ENCODE results near the gene PTPN20. TPM values are rescaled to one million over a fixed set of nuclear protein-coding genes. Genes with fewer than 3 reads are reported as not detected.

Gene PTPN20
- total RNA-seq, 1 experiment from 2014 or later: 0.96 TPM

GRCh38 chr10:47049056-47049851 is 138.0 kb downstream of the PTPN20 start:
- ATAC-seq: no peak
- H3K4me1 Mint-ChIP-seq: no peaks in the 10 kb centered on the region

GRCh38 chr10:47049906-47050305 is 138.7 kb downstream of the PTPN20 start:
- no peak for DNase-seq (ENCODE audit: low spot score)
- POLR2A ChIA-PET: no interaction called here
- CTCF ChIA-PET: interaction anchor here (0.7 to 3.8 kb wide), 6 partner anchors 10 to 55 kb away, joined by 3 to 51 read pairs (median 9); no protein-coding TSS in a partner anchor
- ATAC-seq: no peak
- H3K4me3 Mint-ChIP-seq: no peak overlapping the region
- no peaks in the 10 kb centered on the region; the same call in 1 of the 2 replicates for H3K27me3 Mint-ChIP-seq (ENCODE audit: low read depth)
- no peak overlapping the region for H3K27ac Mint-ChIP-seq
- no peaks in the 10 kb centered on the region for H3K9me3 Mint-ChIP-seq
- H3K4me1 Mint-ChIP-seq: no peaks in the 10 kb centered on the region
- H3K36me3 Mint-ChIP-seq: no peaks in the 10 kb centered on the region
- TF ChIP-seq PRRX2 (CRISPR knock-in tag; IDR thresholded peaks at IDR 0.05) (no peak), CBFB (CRISPR knock-in tag; IDR thresholded peaks at IDR 0.05; ENCODE audit: low read depth) (no peak), ZNF232 (CRISPR knock-in tag; IDR thresholded peaks at IDR 0.05) (no peak), ATF3 (CRISPR knock-in tag; conservative IDR thresholded peaks at IDR 0.05) (no peak), FOXP1 (CRISPR knock-in tag; IDR thresholded peaks at IDR 0.05; ENCODE audit: borderline replicate concordance) (no peak), NFE2L1 (CRISPR knock-in tag; IDR thresholded peaks at IDR 0.05) (no peak), ERG (CRISPR knock-in tag; IDR thresholded peaks at IDR 0.05) (no peak), RORB (CRISPR knock-in tag; IDR thresholded peaks at IDR 0.05) (no peak), GABPB1 (CRISPR knock-in tag; IDR thresholded peaks at IDR 0.05) (no peak), NR3C1 (CRISPR knock-in tag; conservative IDR thresholded peaks at IDR 0.05; ENCODE audit: low read depth) (no peak), ZBTB21 (CRISPR knock-in tag; IDR thresholded peaks at IDR 0.05; ENCODE audit: borderline replicate concordance) (no peak), SMAD4 (CRISPR knock-in tag; IDR thresholded peaks at IDR 0.05) (no peak), NR1H2 (CRISPR knock-in tag; IDR thresholded peaks at IDR 0.05) (no peak)

More at GRCh38 chr10:47049056-47049851, 138.0 kb downstream of the PTPN20 start:
- ChIA-PET POLR2A (no interaction called here), CTCF (interaction anchor here (1.0 to 3.8 kb wide), 11 partner anchors 10 to 264 kb away, joined by 3 to 69 read pairs (median 19); no protein-coding TSS in a partner anchor)
- TF ChIP-seq NR2C2 (CRISPR knock-in tag; IDR thresholded peaks at IDR 0.05) (no peak), CBFB (CRISPR knock-in tag; IDR thresholded peaks at IDR 0.05; ENCODE audit: low read depth) (no peak), NFATC4 (CRISPR knock-in tag; IDR thresholded peaks at IDR 0.05) (no peak), ZNF671 (CRISPR knock-in tag; IDR thresholded peaks at IDR 0.05) (no peak), ZSCAN18 (CRISPR knock-in tag; IDR thresholded peaks at IDR 0.05) (no peak), CREB1 (CRISPR knock-in tag; IDR thresholded peaks at IDR 0.05) (no peak), ATF3 (CRISPR knock-in tag; conservative IDR thresholded peaks at IDR 0.05) (no peak), PRDM15 (CRISPR knock-in tag; IDR thresholded peaks at IDR 0.05) (no peak), ETV6 (CRISPR knock-in tag; IDR thresholded peaks at IDR 0.05) (no peak), USF2 (CRISPR knock-in tag; IDR thresholded peaks at IDR 0.05) (no peak), GRHL2 (CRISPR knock-in tag; IDR thresholded peaks at IDR 0.05; ENCODE audit: insufficient replicate concordance, severe bottlenecking) (no peak), ZBTB21 (CRISPR knock-in tag; IDR thresholded peaks at IDR 0.05; ENCODE audit: borderline replicate concordance) (no peak), EMX1 (CRISPR knock-in tag; IDR thresholded peaks at IDR 0.05) (no peak)
- Mint-ChIP-seq H3K36me3 (no peaks in the 10 kb centered on the region), H3K9me3 (no peaks in the 10 kb centered on the region), H3K27ac (no peak overlapping the region), H3K4me3 (no peak overlapping the region), H3K27me3 (ENCODE audit: low read depth) (no peaks in the 10 kb centered on the region; the same call in 1 of the 2 replicates)
- no peak for DNase-seq (ENCODE audit: low spot score)

Measured in WTC11 (cell line).